Panc1 (cell line): ENCODE measurements around the gene CDK14. TPM values are rescaled to one million over a fixed set of nuclear protein-coding genes. Genes with fewer than 3 reads are reported as not detected.

Source experiments
- ATAC-seq: fragments of 200-7000 bp; cut with Tn5 transposase; 2 replicates; pipeline ENCODE4 v1.9.1; 2020; ENCODE audit warnings: mild to moderate bottlenecking, moderate library complexity
- BruUV-seq: library from RNA; stranded (reverse); fragments of 400-500 nt; replicated peaks from 2 replicates; lab custom pipeline; 2021; lab: Mats Ljungman, UMichigan
- CTCF ChIA-PET: fragments of 300-600 bp; sonication (Branson Sonifier 250); formaldehyde crosslinking; loops from one replicate; lab custom pipeline; 2022; ENCODE audit warnings: antibody characterized with exemption; lab: Charles Lee
- POLR2A ChIA-PET: fragments of 300-600 bp; sonication (Branson Sonifier 250); formaldehyde crosslinking; loops from one replicate; lab custom pipeline; 2022; ENCODE audit warnings: antibody characterized with exemption; lab: Charles Lee
- DNase-seq: peaks from one replicate; pipeline ENCODE4 v3.0.0-alpha.2; 2010; ENCODE audit warnings: low read depth, low spot score
- H3K27ac ChIP-seq: 2 replicates; pipeline ENCODE4 v1.5.1; 2011; ENCODE audit warnings: mild to moderate bottlenecking, low read length, inconsistent platforms
- H3K27me3 ChIP-seq: fragments of 200-500 bp; sonication (Bioruptor generic); 2 replicates; pipeline ENCODE4 v1.6.0; 2014; ENCODE audit warnings: low read length, inconsistent platforms; ENCODE audit not compliant: control insufficient read depth, insufficient read depth
- H3K36me3 ChIP-seq: fragments of 200-500 bp; sonication (Bioruptor generic); 2 replicates; pipeline ENCODE4 v1.5.1; 2014; ENCODE audit warnings: inconsistent platforms, mild to moderate bottlenecking, low read length, moderate library complexity; ENCODE audit not compliant: control insufficient read depth, insufficient read depth
- H3K4me1 ChIP-seq: 2 replicates; pipeline ENCODE4 v1.5.1; 2011; ENCODE audit warnings: inconsistent platforms, mild to moderate bottlenecking, low read length, moderate library complexity; ENCODE audit not compliant: control insufficient read depth, insufficient read depth
- H3K4me3 ChIP-seq, 2 experiments: 2 replicates each; pipeline ENCODE4 v1.5.1; 2011 to 2012; ENCODE audit warnings: low read depth in 2 of 2, low read length in 2 of 2, mild to moderate bottlenecking in 2 of 2, inconsistent platforms in 1 of 2, moderate library complexity in 1 of 2
- H3K9me3 ChIP-seq: fragments of 200-500 bp; sonication (Bioruptor generic); 2 replicates; pipeline ENCODE4 v1.5.1; 2014; ENCODE audit warnings: low read depth, mild to moderate bottlenecking, inconsistent platforms, low read length, moderate library complexity; ENCODE audit not compliant: control insufficient read depth, insufficient read depth
- POLR2AphosphoS5 ChIP-seq: IDR thresholded peaks from 2 replicates; pipeline ENCODE4 v1.6.1; 2012; ENCODE audit warnings: mild to moderate bottlenecking, low read depth, low read length, moderate library complexity
- SIN3A ChIP-seq: IDR thresholded peaks from 2 replicates; pipeline ENCODE4 v1.6.1; 2012; ENCODE audit warnings: low read depth, mild to moderate bottlenecking, low read length, moderate library complexity, borderline replicate concordance; ENCODE audit not compliant: insufficient read depth
- TCF7L2 ChIP-seq: IDR thresholded peaks from 2 replicates; pipeline ENCODE4 v1.6.1; 2011; ENCODE audit warnings: mild to moderate bottlenecking, low read depth, low read length, inconsistent platforms
- in situ Hi-C: cut with HindIII; loops from 2 replicates; pipeline ENCODE4 v1.10.0; 2016; ENCODE audit warnings: low sequenced_read_pairs, low pct_unique_long_range_greater_than_20kb
- intact Hi-C: fragments of 100-400 bp; cut with micrococcal nuclease; formaldehyde crosslinking; loops from one replicate; pipeline ENCODE4 v1.10.0; 2022; ENCODE audit not compliant: unreplicated experiment
- total RNA-seq: library from RNA; stranded (reverse); gene quantifications from one replicate; pipeline ENCODE4 v1.2.1, GENCODE V29; 2021; ENCODE audit not compliant: unreplicated experiment
- TF ChIP-seq, protein P1 (sequence below): fragments of 450-650 bp; IDR thresholded peaks from 2 replicates; pipeline ENCODE4 v1.5.1; 2017; ENCODE audit warnings: mild to moderate bottlenecking
- TF ChIP-seq, protein P2 (sequence below), 2 experiments: IDR thresholded peaks; 2 replicates each; pipeline ENCODE4 v1.6.1; 2011 to 2012; ENCODE audit warnings: low read depth in 2 of 2, control low read depth in 1 of 2, low read length in 1 of 2, mild to moderate bottlenecking in 1 of 2, moderate library complexity in 1 of 2; ENCODE audit not compliant: insufficient read depth in 1 of 2

Gene CDK14
- total RNA-seq, 1 experiment from 2014 or later = 3.0 TPM

DNA sequence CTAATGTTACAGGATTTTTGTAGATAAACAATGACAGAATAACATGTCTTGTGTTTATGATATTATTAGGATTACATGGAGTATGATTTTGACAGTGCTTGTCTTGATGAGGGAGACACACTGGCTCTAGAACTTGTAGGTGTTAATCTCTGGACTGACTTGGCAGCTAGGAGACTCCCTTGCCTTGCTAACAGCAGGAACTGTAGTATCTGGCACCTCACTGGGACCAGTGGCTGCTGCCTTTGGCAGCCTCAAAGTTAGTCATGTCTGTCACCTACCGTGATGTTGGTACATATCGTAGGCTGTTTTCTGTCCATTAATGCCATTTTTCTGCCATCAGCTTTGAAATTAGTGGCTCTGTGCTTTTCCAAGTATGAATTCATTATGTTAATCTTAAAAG, 261.5 kb downstream of the CDK14 start:
- CTCF ChIA-PET = no interaction called here
- intact Hi-C loops (no loop called here), in situ Hi-C loops (no loop called here)
- no peak for DNase-seq
- POLR2A ChIA-PET = no interaction called here
- ATAC-seq = no peak
- TF ChIP-seq SIN3A (no peak), TCF7L2 (no peak), POLR2AphosphoS5 (no peak)
- TF ChIP-seq, protein P1, sequence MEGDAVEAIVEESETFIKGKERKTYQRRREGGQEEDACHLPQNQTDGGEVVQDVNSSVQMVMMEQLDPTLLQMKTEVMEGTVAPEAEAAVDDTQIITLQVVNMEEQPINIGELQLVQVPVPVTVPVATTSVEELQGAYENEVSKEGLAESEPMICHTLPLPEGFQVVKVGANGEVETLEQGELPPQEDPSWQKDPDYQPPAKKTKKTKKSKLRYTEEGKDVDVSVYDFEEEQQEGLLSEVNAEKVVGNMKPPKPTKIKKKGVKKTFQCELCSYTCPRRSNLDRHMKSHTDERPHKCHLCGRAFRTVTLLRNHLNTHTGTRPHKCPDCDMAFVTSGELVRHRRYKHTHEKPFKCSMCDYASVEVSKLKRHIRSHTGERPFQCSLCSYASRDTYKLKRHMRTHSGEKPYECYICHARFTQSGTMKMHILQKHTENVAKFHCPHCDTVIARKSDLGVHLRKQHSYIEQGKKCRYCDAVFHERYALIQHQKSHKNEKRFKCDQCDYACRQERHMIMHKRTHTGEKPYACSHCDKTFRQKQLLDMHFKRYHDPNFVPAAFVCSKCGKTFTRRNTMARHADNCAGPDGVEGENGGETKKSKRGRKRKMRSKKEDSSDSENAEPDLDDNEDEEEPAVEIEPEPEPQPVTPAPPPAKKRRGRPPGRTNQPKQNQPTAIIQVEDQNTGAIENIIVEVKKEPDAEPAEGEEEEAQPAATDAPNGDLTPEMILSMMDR = no peak
- TF ChIP-seq, protein P2, sequence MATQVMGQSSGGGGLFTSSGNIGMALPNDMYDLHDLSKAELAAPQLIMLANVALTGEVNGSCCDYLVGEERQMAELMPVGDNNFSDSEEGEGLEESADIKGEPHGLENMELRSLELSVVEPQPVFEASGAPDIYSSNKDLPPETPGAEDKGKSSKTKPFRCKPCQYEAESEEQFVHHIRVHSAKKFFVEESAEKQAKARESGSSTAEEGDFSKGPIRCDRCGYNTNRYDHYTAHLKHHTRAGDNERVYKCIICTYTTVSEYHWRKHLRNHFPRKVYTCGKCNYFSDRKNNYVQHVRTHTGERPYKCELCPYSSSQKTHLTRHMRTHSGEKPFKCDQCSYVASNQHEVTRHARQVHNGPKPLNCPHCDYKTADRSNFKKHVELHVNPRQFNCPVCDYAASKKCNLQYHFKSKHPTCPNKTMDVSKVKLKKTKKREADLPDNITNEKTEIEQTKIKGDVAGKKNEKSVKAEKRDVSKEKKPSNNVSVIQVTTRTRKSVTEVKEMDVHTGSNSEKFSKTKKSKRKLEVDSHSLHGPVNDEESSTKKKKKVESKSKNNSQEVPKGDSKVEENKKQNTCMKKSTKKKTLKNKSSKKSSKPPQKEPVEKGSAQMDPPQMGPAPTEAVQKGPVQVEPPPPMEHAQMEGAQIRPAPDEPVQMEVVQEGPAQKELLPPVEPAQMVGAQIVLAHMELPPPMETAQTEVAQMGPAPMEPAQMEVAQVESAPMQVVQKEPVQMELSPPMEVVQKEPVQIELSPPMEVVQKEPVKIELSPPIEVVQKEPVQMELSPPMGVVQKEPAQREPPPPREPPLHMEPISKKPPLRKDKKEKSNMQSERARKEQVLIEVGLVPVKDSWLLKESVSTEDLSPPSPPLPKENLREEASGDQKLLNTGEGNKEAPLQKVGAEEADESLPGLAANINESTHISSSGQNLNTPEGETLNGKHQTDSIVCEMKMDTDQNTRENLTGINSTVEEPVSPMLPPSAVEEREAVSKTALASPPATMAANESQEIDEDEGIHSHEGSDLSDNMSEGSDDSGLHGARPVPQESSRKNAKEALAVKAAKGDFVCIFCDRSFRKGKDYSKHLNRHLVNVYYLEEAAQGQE (IDR thresholded peaks at IDR 0.05; ENCODE audit: insufficient read depth in 1 of 2, low read depth in 2 of 2, low read length in 1 of 2) = no peak
- Histone ChIP-seq H3K4me1 (no peaks in the 10 kb centered on the region), H3K4me3 (no peak overlapping the region), H3K27me3 (no peaks in the 10 kb centered on the region), H3K9me3 (no peaks in the 10 kb centered on the region), H3K27ac (no peak overlapping the region), H3K36me3 (no peaks in the 10 kb centered on the region)
- no TSS peak for BruUV-seq

DNA sequence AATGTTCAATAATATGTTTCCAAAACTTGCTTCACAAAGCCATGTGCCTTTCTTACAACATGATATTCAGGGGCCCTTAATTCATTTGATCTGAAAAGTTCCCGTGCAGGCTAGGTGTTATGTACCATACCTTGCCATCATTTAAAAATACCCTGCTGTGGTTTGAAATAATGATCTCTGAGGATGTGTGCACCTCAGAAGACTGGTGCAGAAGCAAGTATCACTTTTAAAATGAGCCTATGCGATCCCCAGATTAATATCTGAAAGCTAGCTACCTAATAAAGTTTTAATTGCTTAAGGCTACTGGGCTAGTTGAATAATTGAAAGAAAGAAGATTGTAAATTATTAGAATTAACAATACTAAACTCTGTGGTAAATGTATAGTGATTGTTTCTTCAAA, 262.4 kb downstream of the CDK14 start:
- no peaks in the 10 kb centered on the region for H3K4me1 ChIP-seq
- H3K36me3 ChIP-seq = no peaks in the 10 kb centered on the region
- H3K27ac ChIP-seq = no peak overlapping the region
- H3K4me3 ChIP-seq = no peak overlapping the region
- in situ Hi-C loops (no loop called here), intact Hi-C loops (no loop called here)
- H3K9me3 ChIP-seq = no peaks in the 10 kb centered on the region
- POLR2A ChIA-PET = no interaction called here
- no peak for ATAC-seq
- CTCF ChIA-PET = no interaction called here
- TF ChIP-seq TCF7L2 = no peak
- TF ChIP-seq SIN3A = no peak
- TF ChIP-seq, protein P1 = no peak
- TF ChIP-seq, protein P2 (IDR thresholded peaks at IDR 0.05; ENCODE audit: insufficient read depth in 1 of 2, low read depth in 2 of 2, low read length in 1 of 2) = no peak
- TF ChIP-seq POLR2AphosphoS5 = no peak
- DNase-seq = no peak
- H3K27me3 ChIP-seq = no peaks in the 10 kb centered on the region
- BruUV-seq = no TSS peak
